ENCODE data around the gene FOXP2.

FOXP2 gene

GRCh38 chr7:114659409-114660125 is 245.0 kb downstream of the FOXP2 start:
- no peak for DNase-seq

GRCh38 chr7:114660126-114660486 is 245.5 kb downstream of the FOXP2 start:
- DNase-seq: no peak

GRCh38 chr7:114660753-114661152 is 246.1 kb downstream of the FOXP2 start:
- no peak for DNase-seq

GRCh38 chr7:114662002-114662677 is 247.5 kb downstream of the FOXP2 start:
- no peak for DNase-seq

- DNase-seq: no peak
Measured at GRCh38 chr7:114663502-114663901, 248.9 kb downstream of the FOXP2 start.

- DNase-seq: no peak
Measured at GRCh38 chr7:114670676-114671075, 256.1 kb downstream of the FOXP2 start.

- no peak for DNase-seq
Measured at GRCh38 chr7:114671563-114672123, 257.0 kb downstream of the FOXP2 start.

GRCh38 chr7:114678116-114678515 is 263.5 kb downstream of the FOXP2 start:
- no peak for DNase-seq

GRCh38 chr7:114687238-114687637 is 272.6 kb downstream of the FOXP2 start:
- DNase-seq: no peak

GRCh38 chr7:114688443-114689055 is 273.9 kb downstream of the FOXP2 start:
- no peak for DNase-seq

- DNase-seq: no peak
Measured at GRCh38 chr7:114689406-114689805, 274.8 kb downstream of the FOXP2 start.

GRCh38 chr7:114691605-114692004 is 277.0 kb downstream of the FOXP2 start:
- DNase-seq: no peak

GRCh38 chr7:114695182-114695581 is 280.6 kb downstream of the FOXP2 start:
- DNase-seq: no peak

GRCh38 chr7:114700247-114700928 is 285.8 kb downstream of the FOXP2 start:
- no peak for DNase-seq

- no peak for DNase-seq
Measured at GRCh38 chr7:114703677-114704076, 289.1 kb downstream of the FOXP2 start.

GRCh38 chr7:114708646-114709045 is 294.0 kb downstream of the FOXP2 start:
- DNase-seq: no peak

- DNase-seq: no peak
Measured at GRCh38 chr7:114710499-114710898, 295.9 kb downstream of the FOXP2 start.

GRCh38 chr7:114711241-114711640 is 296.6 kb downstream of the FOXP2 start:
- no peak for DNase-seq

- no peak for DNase-seq
Measured at GRCh38 chr7:114715907-114716306, 301.3 kb downstream of the FOXP2 start.

- no peak for DNase-seq
Measured at GRCh38 chr7:114718861-114719260, 304.2 kb downstream of the FOXP2 start.

GRCh38 chr7:114720725-114721124 is 306.1 kb downstream of the FOXP2 start:
- no peak for DNase-seq

GRCh38 chr7:114722562-114722961 is 307.9 kb downstream of the FOXP2 start:
- DNase-seq: no peak

- DNase-seq: no peak
Measured at GRCh38 chr7:114723308-114723707, 308.7 kb downstream of the FOXP2 start.

Data from effector CD4-positive, alpha-beta T cell (primary cell).